Loucy (cell line): Measurements from ENCODE around the gene IGF2BP2.

Source experiments
- CTCF ChIP-seq: fragments of 200-600 bp; sonication (generic); conservative IDR thresholded peaks from 2 replicates; pipeline ENCODE4 v1.5.1; 2014; ENCODE audit warnings: mild to moderate bottlenecking, antibody characterized with exemption, low read length
- EZH2phosphoT487 ChIP-seq: fragments of 200-600 bp; IDR thresholded peaks from 2 replicates; pipeline ENCODE4 v1.6.1; 2018; ENCODE audit warnings: antibody characterized with exemption, mild to moderate bottlenecking, moderate library complexity, borderline replicate concordance

- TF ChIP-seq CTCF, result no peak
- TF ChIP-seq EZH2phosphoT487, result no peak
Measured at GRCh38 chr3:185727873-185728272, 97.0 kb downstream of the IGF2BP2 start.
